ENCODE data around the gene TPRX2.

DNA sequence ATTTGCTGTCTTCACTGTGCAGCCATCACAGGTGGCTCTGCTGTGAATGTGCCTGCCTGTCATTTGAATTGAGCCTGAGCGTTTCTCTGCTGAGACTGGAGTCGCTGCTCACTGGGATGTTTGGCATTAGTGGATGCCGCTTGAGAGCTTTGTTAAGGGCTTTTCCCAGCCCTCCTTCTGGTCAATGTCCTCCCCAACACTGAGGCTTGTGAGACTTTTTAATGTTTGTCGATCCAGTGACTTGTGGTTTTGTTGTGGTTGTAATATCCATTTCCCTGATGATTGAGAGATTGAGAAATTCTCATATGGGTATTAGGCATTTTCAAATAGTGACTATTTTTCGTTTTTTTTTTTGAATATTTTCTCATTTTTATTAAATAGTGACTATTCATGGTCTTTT is 2.6 kb downstream of the TPRX2 start:
- TF ChIP-seq, protein P1, sequence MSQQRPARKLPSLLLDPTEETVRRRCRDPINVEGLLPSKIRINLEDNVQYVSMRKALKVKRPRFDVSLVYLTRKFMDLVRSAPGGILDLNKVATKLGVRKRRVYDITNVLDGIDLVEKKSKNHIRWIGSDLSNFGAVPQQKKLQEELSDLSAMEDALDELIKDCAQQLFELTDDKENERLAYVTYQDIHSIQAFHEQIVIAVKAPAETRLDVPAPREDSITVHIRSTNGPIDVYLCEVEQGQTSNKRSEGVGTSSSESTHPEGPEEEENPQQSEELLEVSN (IDR thresholded peaks at IDR 0.05; ENCODE audit: borderline replicate concordance, low read depth), result no peak
- TF ChIP-seq HOXA7 (CRISPR knock-in tag; IDR thresholded peaks at IDR 0.05) (no peak), HDAC2 (IDR thresholded peaks at IDR 0.05) (no peak)
- TF ChIP-seq, protein P2, sequence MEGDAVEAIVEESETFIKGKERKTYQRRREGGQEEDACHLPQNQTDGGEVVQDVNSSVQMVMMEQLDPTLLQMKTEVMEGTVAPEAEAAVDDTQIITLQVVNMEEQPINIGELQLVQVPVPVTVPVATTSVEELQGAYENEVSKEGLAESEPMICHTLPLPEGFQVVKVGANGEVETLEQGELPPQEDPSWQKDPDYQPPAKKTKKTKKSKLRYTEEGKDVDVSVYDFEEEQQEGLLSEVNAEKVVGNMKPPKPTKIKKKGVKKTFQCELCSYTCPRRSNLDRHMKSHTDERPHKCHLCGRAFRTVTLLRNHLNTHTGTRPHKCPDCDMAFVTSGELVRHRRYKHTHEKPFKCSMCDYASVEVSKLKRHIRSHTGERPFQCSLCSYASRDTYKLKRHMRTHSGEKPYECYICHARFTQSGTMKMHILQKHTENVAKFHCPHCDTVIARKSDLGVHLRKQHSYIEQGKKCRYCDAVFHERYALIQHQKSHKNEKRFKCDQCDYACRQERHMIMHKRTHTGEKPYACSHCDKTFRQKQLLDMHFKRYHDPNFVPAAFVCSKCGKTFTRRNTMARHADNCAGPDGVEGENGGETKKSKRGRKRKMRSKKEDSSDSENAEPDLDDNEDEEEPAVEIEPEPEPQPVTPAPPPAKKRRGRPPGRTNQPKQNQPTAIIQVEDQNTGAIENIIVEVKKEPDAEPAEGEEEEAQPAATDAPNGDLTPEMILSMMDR (IDR thresholded peaks at IDR 0.05), result no peak
